SHP77 (cell line): ENCODE data around the gene ANXA10.
"Not testable (repeated sequence)": the region's sequence is repeated elsewhere in the genome, so short reads cannot be mapped to it uniquely, and the experiment has no call there.

Experiments used
- DNase-seq, 2 experiments: peaks; one replicate each; lab custom pipeline; 2025; lab: John Stamatoyannopoulos, UW

The ANXA10 gene, protein sequence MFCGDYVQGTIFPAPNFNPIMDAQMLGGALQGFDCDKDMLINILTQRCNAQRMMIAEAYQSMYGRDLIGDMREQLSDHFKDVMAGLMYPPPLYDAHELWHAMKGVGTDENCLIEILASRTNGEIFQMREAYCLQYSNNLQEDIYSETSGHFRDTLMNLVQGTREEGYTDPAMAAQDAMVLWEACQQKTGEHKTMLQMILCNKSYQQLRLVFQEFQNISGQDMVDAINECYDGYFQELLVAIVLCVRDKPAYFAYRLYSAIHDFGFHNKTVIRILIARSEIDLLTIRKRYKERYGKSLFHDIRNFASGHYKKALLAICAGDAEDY

DNA sequence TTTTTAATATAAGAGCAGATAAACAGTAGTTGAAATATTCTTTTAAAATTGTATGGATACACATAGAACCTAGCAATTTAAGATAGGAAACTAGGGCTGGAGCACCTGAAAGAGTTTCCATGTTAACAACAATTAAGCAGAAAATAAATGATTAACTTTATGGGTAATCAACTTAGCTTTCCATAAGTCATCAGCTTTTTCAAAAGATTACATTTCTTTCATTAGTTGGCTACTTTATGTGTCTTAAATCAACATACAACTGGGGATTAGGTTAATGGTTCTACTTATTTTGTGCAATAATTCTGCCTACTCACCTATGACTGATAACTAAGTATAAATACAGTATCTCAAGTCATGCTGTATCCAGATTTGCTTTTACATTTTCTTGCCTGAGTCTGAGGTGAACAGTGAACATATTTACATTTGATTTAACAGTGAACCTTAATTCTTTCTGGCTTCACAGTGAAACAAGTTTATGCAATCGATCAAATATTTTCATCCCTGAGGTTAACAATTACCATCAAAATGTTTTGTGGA, at the start of gene ANXA10:
ANXA10 (plus strand) TSS at position 362 of the 537 bp plus-strand sequence; CDS start at position 526, 164 bp downstream.
- no peak for DNase-seq

DNA sequence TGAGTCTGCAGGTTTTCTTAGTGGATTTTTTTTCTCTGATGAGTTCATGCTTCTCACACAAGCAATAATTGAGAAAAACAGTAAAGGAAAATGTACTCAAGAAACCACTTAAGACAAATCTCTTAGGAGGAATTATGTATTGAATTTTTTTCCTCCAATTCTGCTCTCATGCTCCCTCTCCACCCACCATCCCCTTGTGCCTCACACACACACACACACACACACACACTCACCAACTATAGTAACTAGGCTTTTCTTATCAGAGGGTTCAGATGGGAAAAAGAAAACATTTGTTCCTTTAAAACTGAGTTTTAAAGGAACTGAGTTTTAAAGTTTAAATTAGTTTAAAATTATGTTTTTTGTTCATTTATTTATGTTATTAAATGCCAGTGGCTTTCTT, 47.0 kb upstream of the ANXA10 start:
- no peak for DNase-seq

DNA sequence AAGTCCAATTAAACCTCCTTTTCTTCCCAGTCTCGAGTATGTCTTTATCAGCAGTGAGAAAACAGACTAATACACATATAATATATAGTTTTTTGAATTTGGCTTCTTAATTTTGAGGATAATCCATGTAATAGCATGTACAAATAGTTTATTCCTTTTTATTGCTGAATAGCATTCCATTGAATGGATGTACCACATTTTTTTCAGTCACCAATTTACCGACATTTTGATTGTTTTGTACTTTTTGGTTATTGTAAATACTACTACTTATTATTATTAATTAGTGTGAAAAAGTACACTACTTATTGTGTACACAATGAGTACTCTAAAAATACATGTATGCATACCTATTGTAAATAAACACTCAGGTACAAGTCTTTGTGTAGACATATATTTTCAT, 42.3 kb upstream of the ANXA10 start:
- DNase-seq = no peak

DNA sequence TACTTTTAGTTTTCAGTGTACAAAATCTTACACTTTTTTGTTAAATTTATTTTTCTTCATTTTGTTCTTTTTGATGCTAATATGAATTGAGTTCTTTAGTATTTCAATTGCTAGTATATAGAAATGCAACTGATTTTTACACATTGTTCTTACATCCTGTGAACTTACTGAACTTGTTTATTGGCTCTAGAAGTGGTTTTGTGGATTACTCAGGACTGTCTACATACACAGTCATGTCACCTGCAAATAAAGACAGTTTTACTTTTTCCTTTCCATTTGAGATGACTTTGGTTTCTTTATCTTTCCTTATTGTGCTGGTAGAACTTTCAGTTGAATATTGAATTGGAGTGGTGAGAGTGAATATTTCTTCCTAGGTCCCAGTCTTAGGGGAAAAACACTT, 40.8 kb upstream of the ANXA10 start:
- no peak for DNase-seq

DNA sequence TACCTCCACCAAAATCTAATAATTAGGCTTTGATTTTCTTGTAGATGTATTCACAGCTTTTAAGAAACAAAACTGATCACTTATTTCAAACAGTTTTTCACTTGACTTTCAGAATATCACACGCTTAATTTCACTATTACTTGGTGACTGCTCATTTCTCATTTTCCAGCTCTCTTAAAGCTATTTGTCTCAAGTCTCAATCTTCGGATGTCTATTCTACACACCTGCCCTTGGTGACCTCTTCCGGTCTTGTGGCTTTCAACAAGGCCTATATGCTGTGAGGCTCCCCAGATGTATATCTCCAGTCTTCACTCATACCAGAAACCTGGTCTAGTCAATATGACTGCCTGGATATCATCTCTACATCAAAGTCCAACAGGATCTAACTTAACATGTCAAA, 34.9 kb upstream of the ANXA10 start:
- no peak for DNase-seq

DNA sequence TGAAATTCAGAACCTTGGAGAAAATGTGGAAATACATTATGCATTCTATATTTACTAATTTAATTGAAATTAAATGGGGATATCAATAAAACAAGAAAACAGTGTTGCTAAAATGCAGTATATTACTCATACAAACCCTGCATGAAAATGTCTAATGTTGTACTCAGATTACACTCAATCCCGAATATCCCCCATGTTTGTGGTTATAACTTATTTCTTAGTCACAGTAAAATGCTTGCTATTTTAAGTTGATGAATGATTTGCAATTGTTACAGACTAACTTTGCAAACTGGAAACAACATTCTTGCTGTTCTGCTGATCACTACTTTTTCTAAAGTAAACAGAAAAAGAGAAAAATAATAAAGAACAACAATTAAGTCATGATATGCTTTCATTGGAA, 33.1 kb upstream of the ANXA10 start:
- no peak for DNase-seq

DNA sequence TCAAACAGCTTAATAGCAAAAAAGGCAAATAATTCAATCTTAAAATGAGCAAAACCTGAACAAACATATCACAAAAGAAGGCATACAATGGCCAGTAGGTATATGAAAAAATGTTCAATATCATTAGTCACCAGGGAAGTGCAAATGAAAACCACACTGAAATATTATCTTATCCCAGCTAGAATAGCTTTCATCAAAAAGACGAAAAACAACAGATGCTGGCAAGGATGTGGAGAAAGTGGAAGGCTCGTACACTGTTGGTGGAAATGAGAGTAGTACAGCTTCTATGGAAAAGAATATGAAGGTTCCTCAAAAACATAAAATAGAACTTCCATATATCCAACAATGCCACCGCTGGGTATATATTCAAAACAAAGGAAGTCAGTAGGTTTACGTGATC, 29.3 kb upstream of the ANXA10 start:
- DNase-seq = no peak

DNA sequence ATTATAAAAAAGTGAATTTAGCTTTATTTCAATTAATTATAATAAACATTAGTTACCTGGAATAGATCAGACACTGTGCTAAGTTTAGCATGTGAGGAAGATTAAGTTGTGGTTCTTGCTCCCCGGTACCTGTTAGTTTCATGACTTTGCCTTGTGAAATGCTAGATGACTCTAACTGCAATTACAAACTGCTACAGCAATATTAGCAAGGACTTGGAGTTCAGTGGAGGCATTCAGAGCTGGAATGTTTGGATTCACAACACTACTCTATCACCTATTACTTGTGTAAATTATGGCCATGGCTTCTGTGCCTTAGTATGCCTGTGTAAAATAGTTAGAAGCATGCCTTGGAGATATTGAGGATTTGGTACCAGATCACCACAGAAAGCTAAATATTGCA, 21.4 kb upstream of the ANXA10 start:
- DNase-seq = no peak

DNA sequence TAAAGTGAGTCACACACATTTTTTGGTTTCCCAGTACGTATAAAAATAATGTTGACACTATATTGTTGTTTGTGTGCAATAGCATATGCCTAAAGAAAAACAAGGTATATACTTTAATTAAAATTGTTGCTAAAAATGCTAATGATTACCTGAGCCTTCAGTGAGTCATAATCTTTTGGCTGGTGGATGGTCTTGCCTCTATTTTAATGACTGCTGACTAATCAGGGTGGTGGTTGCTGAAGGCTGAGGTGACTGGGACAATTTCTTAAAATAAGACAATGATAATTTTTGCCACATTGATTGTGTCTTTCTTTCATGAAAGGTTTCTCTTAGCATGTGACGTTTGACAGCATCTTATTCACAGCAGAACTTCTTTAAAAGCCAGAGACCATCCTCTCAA, 21.0 kb upstream of the ANXA10 start:
- DNase-seq = no peak

DNA sequence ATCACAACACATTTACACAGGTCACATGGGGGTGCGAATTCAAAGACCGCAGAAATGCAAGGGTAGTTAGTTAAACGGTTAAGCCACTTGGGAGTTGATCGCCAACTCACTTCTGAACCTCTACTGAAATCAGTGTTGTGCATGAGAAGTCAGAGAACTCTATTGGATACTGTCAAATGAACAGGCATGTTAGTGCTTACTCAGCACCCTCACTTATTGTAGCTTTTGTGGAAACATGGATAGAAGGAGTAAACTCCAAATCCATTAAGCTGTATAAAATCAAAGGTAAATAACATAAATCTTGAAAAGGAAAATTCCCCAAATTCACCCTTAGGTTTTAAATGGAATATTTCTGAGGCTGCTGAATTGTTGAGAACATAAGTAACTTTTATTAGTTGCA, 17.5 kb upstream of the ANXA10 start:
- no peak for DNase-seq

DNA sequence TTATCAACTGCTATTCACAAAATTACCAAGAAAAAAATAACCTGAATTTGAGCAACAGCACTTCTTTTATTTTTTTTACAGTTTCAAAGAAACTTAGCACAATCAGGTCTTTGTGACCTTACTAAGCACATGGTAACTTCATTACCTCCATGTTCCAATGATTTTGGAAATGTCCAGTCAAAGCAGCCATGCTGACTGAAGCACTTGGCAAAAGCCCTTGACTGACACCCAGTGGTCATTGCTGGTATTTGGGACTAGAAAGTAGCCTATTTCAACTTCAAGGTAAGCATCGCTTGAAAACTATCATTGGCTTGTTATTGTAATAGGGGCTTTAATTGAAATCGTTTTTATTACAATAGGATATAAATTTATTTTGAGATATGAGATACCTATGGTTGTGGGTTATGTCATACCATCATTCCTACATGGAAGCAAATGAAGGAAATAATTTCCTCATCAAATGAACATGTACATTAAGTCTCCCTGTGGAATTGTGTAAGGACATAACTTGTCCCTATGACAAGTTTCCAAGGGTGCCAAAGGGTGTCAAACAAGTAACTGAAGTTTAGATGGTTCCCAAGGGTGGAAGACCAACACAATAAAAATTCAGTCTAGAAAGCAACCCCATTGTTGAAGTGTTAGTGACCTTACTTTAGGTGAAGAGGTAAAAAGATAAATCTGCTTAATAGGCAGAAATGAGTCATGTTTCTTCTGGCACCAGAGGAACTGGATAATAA, 15.2 kb upstream of the ANXA10 start:
- peak; percentile 40 to 48 for DNase-seq

DNA sequence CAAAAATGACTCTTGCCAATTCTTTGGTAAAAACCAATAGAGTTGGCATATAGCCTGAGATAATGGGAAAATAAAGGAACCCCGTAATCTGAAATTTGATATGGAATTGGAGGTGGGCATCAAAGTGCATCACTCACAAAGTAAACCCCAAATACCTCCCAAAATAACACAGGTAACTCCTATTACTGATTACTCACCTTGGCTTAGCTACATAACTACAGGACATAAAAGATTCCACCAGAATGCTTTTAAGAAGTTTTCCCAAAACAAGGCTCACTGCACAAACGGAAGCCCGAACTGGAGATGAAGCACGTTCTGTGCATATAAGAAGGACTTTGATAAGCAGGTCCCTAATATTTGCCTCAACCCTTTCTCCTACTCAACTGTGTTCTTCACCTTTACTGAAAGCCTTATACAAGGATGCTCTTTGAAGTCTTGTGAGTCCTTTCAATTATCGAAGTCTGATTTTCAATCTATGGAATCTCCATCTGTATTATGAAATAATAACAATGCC, 14.6 kb upstream of the ANXA10 start:
- no peak for DNase-seq

DNA sequence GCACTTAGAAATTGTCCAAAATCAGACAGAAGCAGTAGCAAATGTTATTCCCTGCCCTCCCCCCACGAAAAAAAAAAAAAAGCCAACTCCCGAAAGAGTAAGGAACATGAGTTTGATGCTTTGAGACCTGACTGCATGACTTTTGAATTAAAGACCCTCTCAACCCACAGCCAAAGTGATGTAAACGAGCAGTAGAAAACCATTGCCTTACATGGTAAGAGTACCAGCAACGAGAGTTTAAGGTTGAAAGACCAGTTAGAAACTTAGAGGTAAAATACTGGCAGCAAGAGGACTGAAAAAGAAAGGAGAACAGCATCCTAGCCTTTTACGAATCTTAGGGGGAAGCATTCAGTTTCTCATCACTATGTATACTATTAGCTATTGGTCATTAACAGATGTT, 10.0 kb upstream of the ANXA10 start:
- no peak for DNase-seq

DNA sequence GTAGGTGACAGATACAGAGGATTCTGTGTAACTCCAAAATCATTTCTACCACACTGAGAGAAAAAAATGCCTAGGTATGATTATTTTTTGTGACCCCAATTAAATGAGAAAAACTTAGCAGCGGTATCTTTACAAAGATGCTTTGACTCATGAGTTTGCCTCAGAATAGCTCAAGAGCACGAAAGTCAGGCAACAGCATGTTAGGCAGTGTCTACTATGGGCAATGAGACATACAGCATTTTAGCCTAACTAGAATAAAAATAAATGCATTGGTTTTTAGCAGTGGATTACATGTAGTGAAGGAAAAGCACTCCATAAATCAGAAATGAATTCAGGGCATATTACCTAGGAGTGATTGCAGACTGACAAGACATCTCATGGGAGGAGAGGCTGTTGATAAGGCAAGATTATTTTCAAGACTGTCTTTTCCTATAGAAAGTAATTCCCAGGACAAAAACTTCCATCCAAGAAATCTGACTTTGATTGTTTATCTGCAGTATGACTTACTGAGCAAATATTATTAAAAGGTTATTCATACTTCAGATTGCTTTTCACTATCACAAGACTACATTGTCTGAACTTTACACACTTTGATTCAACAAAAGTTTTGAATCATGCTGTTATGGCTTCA, 3.6 kb downstream of the ANXA10 start:
- no peak for DNase-seq

DNA sequence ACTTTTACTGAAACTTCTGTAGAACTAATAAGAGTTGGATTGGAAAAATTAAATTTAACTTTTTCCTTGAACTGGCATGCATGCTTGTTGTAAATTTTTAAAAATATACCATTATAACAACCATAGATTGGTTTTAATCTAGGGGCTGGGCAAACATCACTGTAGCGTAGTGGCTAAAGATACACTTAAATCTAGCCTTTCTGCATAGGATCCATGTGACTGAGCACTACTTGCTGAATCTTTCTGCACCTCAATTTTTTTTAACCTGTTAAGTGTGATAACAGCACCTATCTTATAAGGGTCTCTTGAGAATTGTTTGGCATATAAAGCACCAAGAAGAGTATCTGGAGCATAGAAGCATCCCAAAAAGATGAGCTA, 4.1 kb downstream of the ANXA10 start:
- no peak for DNase-seq

DNA sequence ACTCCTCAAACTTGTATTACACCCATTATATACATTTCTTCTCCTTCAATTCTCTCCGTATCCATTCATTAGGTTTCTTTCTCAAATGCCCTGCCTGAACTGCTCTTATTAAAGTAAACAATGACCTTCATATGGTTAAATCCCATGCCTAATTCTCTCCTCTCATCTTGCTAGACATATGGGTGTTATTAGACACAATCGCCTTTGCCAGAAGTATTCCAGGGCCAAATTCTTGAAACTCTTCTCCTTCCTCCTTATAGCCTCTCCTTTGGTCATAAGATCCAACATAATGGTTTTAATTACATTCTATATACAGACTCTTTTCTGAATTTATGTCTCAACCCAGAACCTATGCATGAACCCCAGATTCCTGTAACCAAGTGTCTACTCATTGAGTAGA, 4.8 kb downstream of the ANXA10 start:
- DNase-seq = no peak

DNA sequence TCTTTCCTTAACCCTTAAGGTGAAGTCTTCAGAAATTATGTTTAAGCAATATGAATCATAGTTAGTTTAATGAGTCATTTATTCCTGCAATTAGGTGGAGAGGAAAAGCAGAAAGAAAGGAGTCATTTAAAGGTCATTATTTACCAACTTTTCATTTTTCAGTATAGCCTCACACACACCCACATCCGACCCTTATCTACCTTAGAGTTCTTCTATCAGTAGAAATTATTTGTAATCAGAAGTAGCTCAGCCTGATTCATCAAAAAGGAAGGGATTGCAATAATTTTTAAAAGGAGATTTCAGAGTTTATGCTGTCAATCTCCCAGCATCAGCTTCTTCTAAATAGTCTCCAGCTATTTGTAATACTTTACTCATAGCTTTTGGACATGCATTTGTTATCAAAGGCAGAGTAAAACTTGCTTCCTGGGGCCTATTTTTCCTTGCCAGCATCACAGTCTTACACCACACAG, 5.9 kb downstream of the ANXA10 start:
- DNase-seq = no peak

DNA sequence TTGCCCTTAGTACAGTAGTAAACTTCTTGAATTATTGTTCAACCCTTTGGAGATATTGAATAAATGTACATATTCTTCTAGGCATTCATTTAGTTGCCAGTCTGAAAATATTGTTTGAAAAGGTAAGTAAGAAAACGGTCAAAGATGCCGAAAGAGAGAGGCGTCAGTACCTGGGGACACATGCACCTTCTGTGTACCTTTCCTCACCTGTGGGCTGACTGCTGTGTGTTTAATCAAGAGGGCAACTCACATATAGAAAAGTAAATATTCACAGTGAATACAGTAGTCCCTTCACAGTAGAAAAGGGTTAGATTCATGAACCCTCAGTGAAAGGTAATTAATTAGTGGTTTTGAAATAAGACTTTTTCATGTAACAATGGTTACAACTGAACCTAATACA, 6.9 kb downstream of the ANXA10 start:
- no peak for DNase-seq

DNA sequence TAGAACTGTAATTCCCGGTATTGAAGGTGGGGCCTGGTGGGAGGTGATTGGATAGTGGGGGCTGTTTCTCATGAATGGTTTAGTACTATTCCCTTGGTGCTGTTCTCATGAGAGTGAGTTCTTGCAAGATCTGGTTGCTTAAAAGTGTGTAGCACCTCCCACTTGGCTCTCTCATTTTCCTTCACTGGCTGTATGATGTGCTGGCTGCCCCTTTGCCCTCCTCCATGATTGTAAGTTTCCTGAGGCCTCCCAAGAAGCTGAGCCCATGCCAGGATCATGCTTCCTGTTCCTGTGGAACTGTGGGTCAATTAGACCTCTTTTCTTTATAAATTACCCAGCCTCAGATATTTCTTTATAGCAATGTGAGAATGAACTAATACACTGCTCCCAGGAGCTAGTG, 8.7 kb downstream of the ANXA10 start:
- no peak for DNase-seq

DNA sequence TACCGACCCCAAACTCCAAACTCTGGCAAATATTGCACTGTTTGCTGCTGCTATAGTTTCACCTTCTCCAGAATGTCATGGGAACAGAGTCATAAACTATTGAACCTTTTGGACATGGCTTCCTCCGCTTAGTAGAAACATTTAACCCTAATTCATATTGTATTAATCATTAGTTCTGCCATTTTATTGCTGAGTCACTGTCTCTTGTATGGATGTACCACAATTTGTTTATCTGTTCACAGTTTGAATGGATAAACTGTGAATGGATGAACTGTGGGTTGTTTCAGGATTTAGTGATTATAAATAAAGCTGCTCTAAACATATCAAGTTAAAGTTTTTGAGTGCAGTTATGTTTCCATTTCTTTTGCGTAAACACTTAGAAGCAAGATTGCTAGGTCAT, 10.1 kb downstream of the ANXA10 start:
- DNase-seq = no peak

DNA sequence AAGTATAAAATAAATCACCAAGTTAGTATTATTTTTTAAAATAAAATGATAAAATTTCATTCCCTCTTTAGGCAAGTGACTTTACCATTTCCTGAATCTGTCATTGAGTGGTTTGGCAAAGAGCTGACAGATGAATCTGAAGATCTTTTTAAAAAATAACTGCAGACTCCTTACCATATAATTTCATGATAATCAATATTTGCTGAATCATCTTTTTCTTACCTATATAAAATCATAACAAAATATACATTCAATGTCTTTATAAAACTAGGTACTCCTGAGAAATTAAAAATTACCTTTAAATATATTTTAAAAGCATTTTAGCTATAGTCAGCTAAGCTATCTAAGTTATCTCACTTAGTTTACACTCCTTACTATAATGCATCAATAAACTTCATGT, 17.2 kb downstream of the ANXA10 start:
- no peak for DNase-seq

DNA sequence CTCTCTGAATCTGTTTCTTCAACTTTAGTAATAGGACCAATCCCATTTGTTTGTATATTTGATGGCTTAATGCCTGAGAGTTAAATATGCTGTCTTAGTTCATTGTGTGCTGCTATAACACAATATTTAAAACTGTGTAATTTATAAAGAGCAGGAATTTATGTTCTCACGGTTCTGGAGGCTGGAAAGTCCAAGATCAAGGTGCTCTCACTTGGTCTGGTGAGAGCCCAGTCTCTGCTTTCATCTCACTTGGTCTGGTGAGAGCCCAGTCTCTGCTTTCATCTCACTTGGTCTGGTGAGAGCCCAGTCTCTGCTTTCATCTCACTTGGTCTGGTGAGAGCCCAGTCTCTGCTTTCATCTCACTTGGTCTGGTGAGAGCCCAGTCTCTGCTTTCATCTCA, 20.7 kb downstream of the ANXA10 start:
- DNase-seq = not testable (repeated sequence)
